ENCODE data around the gene DNAH2.

DNA sequence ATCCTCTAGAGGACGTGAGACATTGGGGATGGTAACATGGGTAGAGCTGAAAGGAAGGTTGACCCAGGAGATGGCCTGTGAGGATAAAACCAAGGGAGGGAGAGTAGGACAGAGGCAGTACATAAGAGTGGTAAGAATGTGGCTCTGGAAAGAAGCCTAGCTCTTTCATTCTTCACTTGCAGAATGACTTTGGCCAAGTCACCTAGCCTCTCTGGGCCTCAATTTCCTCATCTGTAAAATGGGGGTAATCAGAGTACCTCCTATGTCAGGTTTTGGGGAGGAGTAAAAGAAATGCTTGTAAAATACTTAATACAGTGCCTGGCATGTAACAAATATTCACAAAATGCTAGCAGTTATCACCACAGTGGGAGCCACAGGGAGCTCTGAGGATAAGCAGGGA lies 123.3 kb downstream of the DNAH2 start:
- TF ChIP-seq, protein P1, sequence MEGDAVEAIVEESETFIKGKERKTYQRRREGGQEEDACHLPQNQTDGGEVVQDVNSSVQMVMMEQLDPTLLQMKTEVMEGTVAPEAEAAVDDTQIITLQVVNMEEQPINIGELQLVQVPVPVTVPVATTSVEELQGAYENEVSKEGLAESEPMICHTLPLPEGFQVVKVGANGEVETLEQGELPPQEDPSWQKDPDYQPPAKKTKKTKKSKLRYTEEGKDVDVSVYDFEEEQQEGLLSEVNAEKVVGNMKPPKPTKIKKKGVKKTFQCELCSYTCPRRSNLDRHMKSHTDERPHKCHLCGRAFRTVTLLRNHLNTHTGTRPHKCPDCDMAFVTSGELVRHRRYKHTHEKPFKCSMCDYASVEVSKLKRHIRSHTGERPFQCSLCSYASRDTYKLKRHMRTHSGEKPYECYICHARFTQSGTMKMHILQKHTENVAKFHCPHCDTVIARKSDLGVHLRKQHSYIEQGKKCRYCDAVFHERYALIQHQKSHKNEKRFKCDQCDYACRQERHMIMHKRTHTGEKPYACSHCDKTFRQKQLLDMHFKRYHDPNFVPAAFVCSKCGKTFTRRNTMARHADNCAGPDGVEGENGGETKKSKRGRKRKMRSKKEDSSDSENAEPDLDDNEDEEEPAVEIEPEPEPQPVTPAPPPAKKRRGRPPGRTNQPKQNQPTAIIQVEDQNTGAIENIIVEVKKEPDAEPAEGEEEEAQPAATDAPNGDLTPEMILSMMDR (conservative IDR thresholded peaks at IDR 0.05 in 1 of 2, IDR thresholded peaks at IDR 0.05 in 1 of 2; ENCODE audit: low read depth in 1 of 2, low read length in 2 of 2) = no peak
- TF ChIP-seq EZH2 (IDR thresholded peaks at IDR 0.05; ENCODE audit: low read length, missing control alignments) = no peak

Data from fibroblast of lung (primary cell).